ENCODE measurements around the gene ENGASE. TPM values are rescaled to one million over a fixed set of nuclear protein-coding genes. Genes with fewer than 3 reads are reported as not detected.

Gene ENGASE
- total and polyA plus RNA-seq, 2 donors (not counting 1 experiment from before 2014, with no cell fraction given) = 92.1 to 122 TPM

DNA sequence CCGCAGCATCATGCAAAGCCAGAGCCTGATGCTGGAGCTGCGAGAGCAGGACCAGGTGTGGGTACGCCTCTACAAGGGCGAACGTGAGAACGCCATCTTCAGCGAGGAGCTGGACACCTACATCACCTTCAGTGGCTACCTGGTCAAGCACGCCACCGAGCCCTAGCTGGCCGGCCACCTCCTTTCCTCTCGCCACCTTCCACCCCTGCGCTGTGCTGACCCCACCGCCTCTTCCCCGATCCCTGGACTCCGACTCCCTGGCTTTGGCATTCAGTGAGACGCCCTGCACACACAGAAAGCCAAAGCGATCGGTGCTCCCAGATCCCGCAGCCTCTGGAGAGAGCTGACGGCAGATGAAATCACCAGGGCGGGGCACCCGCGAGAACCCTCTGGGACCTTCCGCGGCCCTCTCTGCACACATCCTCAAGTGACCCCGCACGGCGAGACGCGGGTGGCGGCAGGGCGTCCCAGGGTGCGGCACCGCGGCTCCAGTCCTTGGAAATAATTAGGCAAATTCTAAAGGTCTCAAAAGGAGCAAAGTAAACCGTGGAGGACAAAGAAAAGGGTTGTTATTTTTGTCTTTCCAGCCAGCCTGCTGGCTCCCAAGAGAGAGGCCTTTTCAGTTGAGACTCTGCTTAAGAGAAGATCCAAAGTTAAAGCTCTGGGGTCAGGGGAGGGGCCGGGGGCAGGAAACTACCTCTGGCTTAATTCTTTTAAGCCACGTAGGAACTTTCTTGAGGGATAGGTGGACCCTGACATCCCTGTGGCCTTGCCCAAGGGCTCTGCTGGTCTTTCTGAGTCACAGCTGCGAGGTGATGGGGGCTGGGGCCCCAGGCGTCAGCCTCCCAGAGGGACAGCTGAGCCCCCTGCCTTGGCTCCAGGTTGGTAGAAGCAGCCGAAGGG, 26.4 kb upstream of the ENGASE start:
- Histone ChIP-seq H3K36me3 (replicated peaks in 1 of 2; ENCODE audit: control extremely low read depth in 1 of 2, control insufficient read depth in 1 of 2, extremely low read depth in 1 of 2, insufficient read depth in 2 of 2, low read length in 1 of 2) (no peaks in the 10 kb centered on the region), H3K79me2 (ENCODE audit: control insufficient read depth, insufficient read depth, low read length) (no peaks in the 10 kb centered on the region), H3K27me3 (replicated peaks in 1 of 4; ENCODE audit: control extremely low read depth in 1 of 4, control insufficient read depth in 3 of 4, insufficient read depth in 4 of 4, low read length in 3 of 4) (peaks cover 0 to 19% (median 0%) of the 10 kb centered on the region in 4 experiments), H3K9me3 (ENCODE audit: control extremely low read depth in 1 of 3, control insufficient read depth in 2 of 3, insufficient read depth in 1 of 3, low read length in 2 of 3) (peaks cover 0 to 9% (median 0%) of the 10 kb centered on the region in 3 donors), H4K20me1 (ENCODE audit: control insufficient read depth, insufficient read depth, low read length, poor library complexity, severe bottlenecking) (no peaks in the 10 kb centered on the region), H2AFZ (ENCODE audit: insufficient read depth, low read depth, low read length, poor library complexity, severe bottlenecking) (no peak overlapping the region), H3K4me2 (replicated peaks; ENCODE audit: low read depth, low read length, poor library complexity, severe bottlenecking) (no peak overlapping the region), H3K9ac (ENCODE audit: low read length) (no peak overlapping the region), H3K4me3 (ENCODE audit: control extremely low read depth in 1 of 5, extremely low read depth in 1 of 5, insufficient read depth in 1 of 5, low read depth in 2 of 5, low read length in 4 of 5) (no peak overlapping the region), H3K4me1 (ENCODE audit: control insufficient read depth in 2 of 2, insufficient read depth in 2 of 2, low read length in 2 of 2) (no peaks in the 10 kb centered on the region), H3K27ac (ENCODE audit: low read length in 2 of 2) (no peak overlapping the region)
- DNase-seq = no peak
- H3K4me1 Mint-ChIP-seq = peaks cover 1% of the 10 kb centered on the region
- no peak overlapping the region for H3K27ac Mint-ChIP-seq
- CTCF ChIA-PET = no interaction called here
- H3K4me3 Mint-ChIP-seq = no peak overlapping the region
- H3K9me3 Mint-ChIP-seq (ENCODE audit: insufficient read depth) = no peaks in the 10 kb centered on the region
- WGBS (ENCODE audit: insufficient coverage) = 92% methylated on average over 41 of the region's 41 CpGs
- intact Hi-C loops (cut with micrococcal nuclease) = loop anchor here (5.0 to 10.0 kb wide), 2 partner anchors 34 to 53 kb away; no protein-coding TSS in a partner anchor
- peaks cover 37% of the 10 kb centered on the region for H3K27me3 Mint-ChIP-seq
- POLR2A ChIA-PET = no interaction called here
- no peak for ATAC-seq (ENCODE audit: low read depth)
- TF ChIP-seq EZH2 (IDR thresholded peaks at IDR 0.05; ENCODE audit: borderline replicate concordance, insufficient read depth, low read depth, low read length, poor library complexity, severe bottlenecking) = no peak
- TF ChIP-seq, protein P1, sequence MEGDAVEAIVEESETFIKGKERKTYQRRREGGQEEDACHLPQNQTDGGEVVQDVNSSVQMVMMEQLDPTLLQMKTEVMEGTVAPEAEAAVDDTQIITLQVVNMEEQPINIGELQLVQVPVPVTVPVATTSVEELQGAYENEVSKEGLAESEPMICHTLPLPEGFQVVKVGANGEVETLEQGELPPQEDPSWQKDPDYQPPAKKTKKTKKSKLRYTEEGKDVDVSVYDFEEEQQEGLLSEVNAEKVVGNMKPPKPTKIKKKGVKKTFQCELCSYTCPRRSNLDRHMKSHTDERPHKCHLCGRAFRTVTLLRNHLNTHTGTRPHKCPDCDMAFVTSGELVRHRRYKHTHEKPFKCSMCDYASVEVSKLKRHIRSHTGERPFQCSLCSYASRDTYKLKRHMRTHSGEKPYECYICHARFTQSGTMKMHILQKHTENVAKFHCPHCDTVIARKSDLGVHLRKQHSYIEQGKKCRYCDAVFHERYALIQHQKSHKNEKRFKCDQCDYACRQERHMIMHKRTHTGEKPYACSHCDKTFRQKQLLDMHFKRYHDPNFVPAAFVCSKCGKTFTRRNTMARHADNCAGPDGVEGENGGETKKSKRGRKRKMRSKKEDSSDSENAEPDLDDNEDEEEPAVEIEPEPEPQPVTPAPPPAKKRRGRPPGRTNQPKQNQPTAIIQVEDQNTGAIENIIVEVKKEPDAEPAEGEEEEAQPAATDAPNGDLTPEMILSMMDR (IDR thresholded peaks at IDR 0.05) = no peak
